HFFc6 (cell line): Measurements from ENCODE around the gene VIM. TPM values are rescaled to one million over a fixed set of nuclear protein-coding genes. Genes with fewer than 3 reads are reported as not detected.
A peak's percentile ranks its signal among the peaks of the same experiment; 100 is the strongest.

ENCODE experiments used
- DNase-seq: peaks from one replicate; pipeline ENCODE4 v3.0.0-alpha.2; 2018
- H3K27ac Mint-ChIP-seq: 2 replicates; pipeline ENCODE4 v1.8.0; 2020; ENCODE audit warnings: mild to moderate bottlenecking, mixed read lengths
- H3K27me3 Mint-ChIP-seq: 2 replicates; pipeline ENCODE4 v1.8.0; 2021; ENCODE audit warnings: mild to moderate bottlenecking, moderate library complexity, mixed read lengths; ENCODE audit not compliant: insufficient read depth
- H3K36me3 Mint-ChIP-seq: 2 replicates; pipeline ENCODE4 v1.8.0; 2021; ENCODE audit warnings: low read depth, mixed read lengths
- H3K4me1 Mint-ChIP-seq: 2 replicates; pipeline ENCODE4 v1.8.0; 2020; ENCODE audit warnings: low read depth, mixed read lengths
- H3K4me3 Mint-ChIP-seq: 2 replicates; pipeline ENCODE4 v1.8.0; 2020; ENCODE audit warnings: mild to moderate bottlenecking, moderate library complexity, mixed read lengths
- H3K9me3 Mint-ChIP-seq: 2 replicates; pipeline ENCODE4 v1.8.0; 2020; ENCODE audit warnings: mild to moderate bottlenecking, mixed read lengths
- CTCF ChIP-seq: fragments of 200-600 bp; sonication (generic); IDR thresholded peaks from 2 replicates; pipeline ENCODE4 v1.5.0; 2021; ENCODE audit warnings: antibody characterized with exemption, mild to moderate bottlenecking
- total RNA-seq, 6 experiments: library from RNA; stranded (reverse); fragmentation: NEBNext Ultra II Directional; extraction: Animal tissue kit (Norgen Biotek cat#: 25700); gene quantifications; 2 replicates in 1 of 6; 3 replicates in 5 of 6; pipeline ENCODE4 v1.2.3, GENCODE V29; 2021

Gene VIM
- total RNA-seq, 6 experiments from 2014 or later: 9,623 to 12,540 (median 10,688) TPM

GRCh38 chr10:17196573-17196972, 31.5 kb upstream of the VIM start:
- Mint-ChIP-seq H3K9me3 (no peaks in the 10 kb centered on the region), H3K27me3 (peaks cover 2% of the 10 kb centered on the region), H3K4me1 (peaks cover 61% of the 10 kb centered on the region), H3K27ac (no peak overlapping the region), H3K36me3 (peaks cover 25% of the 10 kb centered on the region), H3K4me3 (no peak overlapping the region)
- no peak for TF ChIP-seq CTCF
- DNase-seq: no peak

- Mint-ChIP-seq H3K27ac (peak overlapping the region; percentile 97), H3K27me3 (peaks cover 4% of the 10 kb centered on the region; the same call in 1 of the 2 replicates), H3K4me3 (peak overlapping the region; percentile 97), H3K9me3 (no peaks in the 10 kb centered on the region), H3K4me1 (peaks cover 71% of the 10 kb centered on the region), H3K36me3 (peaks cover 8% of the 10 kb centered on the region)
- peak; percentile 55 for DNase-seq
- no peak for TF ChIP-seq CTCF
These were observed 28.7 kb upstream of the VIM start for GRCh38 chr10:17199351-17199804.

- Mint-ChIP-seq H3K27ac (peak overlapping the region; percentile 97), H3K36me3 (peaks cover 4% of the 10 kb centered on the region; the same call in 1 of the 2 replicates), H3K4me1 (peaks cover 72% of the 10 kb centered on the region), H3K4me3 (peak overlapping the region; percentile 97), H3K9me3 (no peaks in the 10 kb centered on the region), H3K27me3 (peaks cover 4% of the 10 kb centered on the region; the same call in 1 of the 2 replicates)
- no peak for TF ChIP-seq CTCF
- peak; percentile 26 for DNase-seq
These were observed 27.8 kb upstream of the VIM start for GRCh38 chr10:17200001-17200911.

GRCh38 chr10:17200912-17201793, 26.9 kb upstream of the VIM start, which contains the start of gene TRDMT1:
Gene TRDMT1 (minus strand): TSS chr10:17201672. CDS start chr10:17201634, 38 bp downstream.
- peaks cover 4% of the 10 kb centered on the region; the same call in 1 of the 2 replicates for H3K27me3 Mint-ChIP-seq
- TF ChIP-seq CTCF: 0 out of 2 replicates have a peak, but pooled peaks have one; percentile 16
- no peaks in the 10 kb centered on the region for H3K36me3 Mint-ChIP-seq
- peak within 1 kb of the TSS; percentile 97 for H3K4me3 Mint-ChIP-seq
- DNase-seq: peak; percentile 85
- no peaks in the 10 kb centered on the region for H3K9me3 Mint-ChIP-seq
- H3K27ac Mint-ChIP-seq: peak within 1 kb of the TSS; percentile 97
- H3K4me1 Mint-ChIP-seq: peaks cover 77% of the 10 kb centered on the region

GRCh38 chr10:17201794-17202116, 26.3 kb upstream of the VIM start:
- peaks cover 77% of the 10 kb centered on the region for H3K4me1 Mint-ChIP-seq
- peaks cover 4% of the 10 kb centered on the region; the same call in 1 of the 2 replicates for H3K27me3 Mint-ChIP-seq
- H3K36me3 Mint-ChIP-seq: no peaks in the 10 kb centered on the region
- peak overlapping the region; percentile 97 for H3K4me3 Mint-ChIP-seq
- DNase-seq: no peak
- H3K9me3 Mint-ChIP-seq: no peaks in the 10 kb centered on the region
- TF ChIP-seq CTCF: no peak
- peak overlapping the region; percentile 97 for H3K27ac Mint-ChIP-seq
